K562 (cell line): Measurements from ENCODE around the gene NMT2. TPM values are rescaled to one million over a fixed set of nuclear protein-coding genes. Genes with fewer than 3 reads are reported as not detected.

Experiments
- ATAC-seq: fragments of 200-7000 bp; cut with Tn5 transposase; 3 replicates; pipeline ENCODE4 v1.9.1; 2020; ENCODE audit warnings: moderate library complexity
- BruUV-seq: library from RNA; stranded (reverse); fragments of 400-500 nt; replicated peaks from 2 replicates; lab custom pipeline; 2021; lab: Mats Ljungman, UMichigan
- CTCF ChIA-PET: fragments of 300-600 bp; formaldehyde crosslinking; extraction: SDS; loops from one replicate; lab custom pipeline; 2021; ENCODE audit warnings: low intra/inter-chr PET ratio; lab: Yijun Ruan, JAX
- POLR2A ChIA-PET: fragments of 300-600, 350-650 bp; sonication (Branson Sonifier 250); formaldehyde crosslinking; extraction: SDS; loops from one replicate; lab custom pipeline; 2021; ENCODE audit warnings: antibody characterized with exemption, inconsistent platforms; lab: Yijun Ruan, JAX
- DNase-seq, 4 experiments: peaks; one replicate each; pipeline versions ENCODE4 v3.0.0 to v3.0.0-alpha.2; 2011 to 2018; ENCODE audit warnings: low spot score in 3 of 4, mixed read lengths in 3 of 4; ENCODE audit errors: extremely low read depth in 1 of 4
- FAIRE-seq: peaks from 2 replicates; lab custom pipeline; 2011; peaks lifted over from hg19 to GRCh38; lab: Jason Lieb, UNC
- H2AFZ ChIP-seq: 2 replicates; pipeline ENCODE4 v1.6.0; 2011; ENCODE audit warnings: low read depth, low read length, control low read depth, inconsistent platforms
- H3K27ac ChIP-seq: fragments of 200-600 bp; 3 replicates; pipeline ENCODE4 v1.8.0; 2011; ENCODE audit warnings: low read depth, mild to moderate bottlenecking, control low read depth, inconsistent platforms, low read length, moderate library complexity, mixed read lengths; ENCODE audit errors: extremely low read depth
- H3K27me3 ChIP-seq, 2 experiments: fragments of 300-600 bp in 1 of 2; 2 replicates in 1 of 2; 3 replicates in 1 of 2; pipeline versions ENCODE4 v1.6.0 to v1.8.0; 2011; ENCODE audit warnings: inconsistent platforms in 2 of 2, low read length in 2 of 2, mild to moderate bottlenecking in 1 of 2, mixed read lengths in 1 of 2, moderate library complexity in 1 of 2; ENCODE audit not compliant: control insufficient read depth in 2 of 2, insufficient read depth in 2 of 2
- H3K36me3 ChIP-seq: fragments of 300-600 bp; 3 replicates; pipeline ENCODE4 v1.8.0; 2011; ENCODE audit warnings: mild to moderate bottlenecking, low read length, inconsistent platforms; ENCODE audit not compliant: control insufficient read depth, insufficient read depth
- H3K4me1 ChIP-seq, 2 experiments: fragments of 200-600 bp in 1 of 2; replicated peaks in 1 of 2; 2 replicates in 1 of 2; 3 replicates in 1 of 2; pipeline versions ENCODE4 v1.5.1 to v1.8.0; 2011; ENCODE audit warnings: inconsistent platforms in 2 of 2, low read length in 2 of 2, mild to moderate bottlenecking in 1 of 2, mixed read lengths in 1 of 2, moderate library complexity in 1 of 2; ENCODE audit not compliant: control insufficient read depth in 2 of 2, insufficient read depth in 2 of 2
- H3K4me2 ChIP-seq: 2 replicates; pipeline ENCODE4 v1.6.1; 2011; ENCODE audit warnings: low read length, control low read depth, inconsistent platforms, mixed read lengths; ENCODE audit not compliant: insufficient read depth
- H3K4me3 ChIP-seq: fragments of 200-600 bp; sonication (generic), shearing (Covaris generic); 2 replicates; pipeline ENCODE4 v1.5.1; 2016; ENCODE audit warnings: control low read depth, inconsistent platforms
- H3K79me2 ChIP-seq: fragments of 200-600 bp; 3 replicates; pipeline ENCODE4 v1.8.0; 2011; ENCODE audit warnings: low read length, inconsistent platforms; ENCODE audit not compliant: control insufficient read depth, insufficient read depth
- H3K9ac ChIP-seq, 2 experiments: 2 replicates each; pipeline versions ENCODE4 v1.6.0 to v1.6.1; 2011; ENCODE audit warnings: low read depth in 2 of 2, low read length in 2 of 2, control low read depth in 1 of 2, inconsistent platforms in 1 of 2, mild to moderate bottlenecking in 1 of 2, mixed read lengths in 1 of 2; ENCODE audit not compliant: insufficient read depth in 1 of 2
- H3K9me1 ChIP-seq: one replicate; pipeline ENCODE4 v1.6.0; 2011; ENCODE audit warnings: inconsistent platforms, mild to moderate bottlenecking, low read length, moderate library complexity; ENCODE audit not compliant: control insufficient read depth, insufficient read depth
- H3K9me3 ChIP-seq: replicated peaks from 2 replicates; pipeline ENCODE4 v1.5.1; 2011; ENCODE audit warnings: low read depth, low read length, inconsistent platforms; ENCODE audit not compliant: control insufficient read depth, insufficient read depth
- H4K20me1 ChIP-seq: replicated peaks from 2 replicates; pipeline ENCODE4 v1.6.1; 2011; ENCODE audit warnings: low read length, inconsistent platforms, mixed read lengths; ENCODE audit not compliant: control insufficient read depth, insufficient read depth
- ZBTB33 ChIP-seq: sonication (generic); formaldehyde crosslinking; IDR thresholded peaks from 2 replicates; pipeline ENCODE4 v1.8.1; 2023; ENCODE audit warnings: mild to moderate bottlenecking, missing genetic modification reagents
- WGBS: fragments of 100-300 bp; shearing (Covaris generic); methylation state at CpG from one replicate; pipeline ENCODE4 v1.1.6; 2016; ENCODE audit warnings: low coverage, mixed read lengths; ENCODE audit not compliant: insufficient coverage; ENCODE audit errors: missing lambda C conversion rate; 5-methylcytosine and 5-hydroxymethylcytosine counted together
- in situ Hi-C: fragments of 300-500 bp; cut with MboI; formaldehyde crosslinking; loops from 4 replicates; pipeline ENCODE4 v1.15.0; 2018; ENCODE audit warnings: inconsistent platforms, mixed read lengths
- intact Hi-C: fragments of 100-400 bp; cut with micrococcal nuclease; formaldehyde crosslinking; loops from 2 replicates; pipeline ENCODE4 v1.14.2; 2022
- polyA plus RNA-seq, 8 experiments: library from polyadenylated mRNA; depleted of rRNA in 4 of 8; stranded (reverse) in 5 of 8; unstranded in 3 of 8; fragments of >200 nt; fragmentation: Nextera tagmentation in 2 of 8; fragmentation: Illumina TruSeq in 1 of 8; extraction: Ambion mirVana in 2 of 8; extraction: Trizol in 1 of 8; gene quantifications; 2 replicates each; pipeline versions ENCODE4 v1.2.1 to v1.2.3, GENCODE V29; 2011 to 2014; ENCODE audit warnings: inconsistent platforms in 1 of 8, missing spikeins in 1 of 8
- total RNA-seq, 7 experiments: library from RNA; depleted of rRNA in 6 of 7; stranded (reverse); fragments of >200 nt in 6 of 7; fragmentation: Illumina TruSeq in 2 of 7; extraction: Trizol in 2 of 7; gene quantifications; 2 replicates each; pipeline versions ENCODE4 v1.2.1 to v1.2.3, GENCODE V29; 2011 to 2021; ENCODE audit warnings: low replicate concordance in 1 of 7

The NMT2 gene
- total and polyA plus RNA-seq, 9 of the 15 experiments (the other 6 are each of a cell fraction or from before 2014, with no cell fraction given) = 5.2 to 15.9 (median 10.8) TPM

GRCh38 chr10:15069230-15069629, 99.3 kb downstream of the NMT2 start:
- POLR2A ChIA-PET = interaction anchor here (0.6 kb wide), 1 partner anchor 520 kb away, joined by 3 read pairs; no protein-coding TSS in a partner anchor

More at GRCh38 chr10:15069230-15069629, 99.3 kb downstream of the NMT2 start:
- Histone ChIP-seq H3K27me3 (peaks cover 3 to 7% of the 10 kb centered on the region in 2 experiments; a peak in 1 of 5 replicates), H3K4me1 (no peaks in the 10 kb centered on the region), H3K9ac (no peak overlapping the region), H3K36me3 (no peaks in the 10 kb centered on the region), H3K9me1 (no peaks in the 10 kb centered on the region), H3K79me2 (no peaks in the 10 kb centered on the region), H2AFZ (no peak overlapping the region), H3K4me3 (no peak overlapping the region), H3K27ac (no peak overlapping the region), H3K4me2 (no peak overlapping the region), H3K9me3 (peaks cover 6% of the 10 kb centered on the region; the same call in 1 of the 2 replicates), H4K20me1 (no peaks in the 10 kb centered on the region)
- BruUV-seq = no TSS peak
- DNase-seq (no peak), ATAC-seq (no peak), FAIRE-seq (no peak)
- 2% methylated on average over 4 of the region's 4 CpGs for WGBS
- intact Hi-C loops (no loop called here), in situ Hi-C loops (no loop called here)
- CTCF ChIA-PET = no interaction called here
- TF ChIP-seq ZBTB33 (CRISPR knock-in tag) = no peak
